Measurements from ENCODE around the gene FER1L5.

The FER1L5 gene

GRCh38 chr2:96642564-96643360 lies at the start of gene FER1L5:
FER1L5 (plus strand) TSS chr2:96642764; CDS start chr2:96642837, 73 bp downstream.
- FAIRE-seq (no peak), DNase-seq (ENCODE audit: extremely low spot score, insufficient read length, low read depth) (no peak)

- FAIRE-seq (no peak), DNase-seq (ENCODE audit: extremely low spot score, insufficient read length, low read depth) (no peak)
These were observed 48.3 kb upstream of the FER1L5 start for GRCh38 chr2:96594282-96594681.

- FAIRE-seq (no peak), DNase-seq (ENCODE audit: extremely low spot score, insufficient read length, low read depth) (no peak)
These were observed 47.8 kb upstream of the FER1L5 start for GRCh38 chr2:96594691-96595152.

DNA sequence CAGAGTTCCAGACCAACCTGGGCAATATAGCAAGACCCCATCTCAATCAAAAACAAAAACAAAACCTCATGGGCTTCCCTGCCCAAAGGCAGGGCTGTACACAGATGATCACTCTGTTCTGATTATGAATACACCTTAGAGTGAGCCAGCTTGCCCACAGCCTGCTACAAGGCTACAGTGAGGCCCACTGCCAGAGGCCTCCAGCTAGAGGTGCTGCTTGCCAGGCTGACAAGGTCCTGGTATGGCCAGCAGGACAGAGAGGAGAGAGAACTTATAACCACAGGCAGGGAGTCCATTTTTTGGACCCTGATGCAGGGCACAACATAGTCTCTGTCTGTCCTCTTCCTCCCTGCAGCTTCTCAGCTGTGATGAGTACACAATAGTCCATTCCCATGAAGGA lies 46.0 kb upstream of the FER1L5 start:
- no peak for FAIRE-seq

DNA sequence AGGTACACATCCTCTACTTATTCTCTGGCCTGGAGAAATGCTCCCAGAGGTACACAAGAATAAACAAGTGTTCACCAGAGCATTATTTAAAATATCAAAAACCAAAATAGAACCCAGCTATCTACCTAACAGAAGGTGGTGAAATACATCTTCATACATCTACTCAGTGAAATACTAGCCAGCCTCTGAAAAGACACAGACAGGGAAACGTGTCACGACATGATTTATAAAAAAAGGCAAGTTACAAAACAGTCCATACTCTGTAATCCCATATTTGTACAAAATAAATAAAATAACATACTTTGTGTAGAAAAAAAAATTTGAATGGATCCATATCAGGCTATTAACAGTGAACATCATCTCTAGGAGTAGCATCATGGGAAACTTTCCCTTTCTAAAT lies 42.6 kb upstream of the FER1L5 start:
- FAIRE-seq (no peak), DNase-seq (ENCODE audit: extremely low spot score, insufficient read length, low read depth) (no peak)

More for the DNA sequence above, 46.0 kb upstream of the FER1L5 start:
- no peak for DNase-seq (ENCODE audit: extremely low spot score, insufficient read length, low read depth)

- DNase-seq (ENCODE audit: extremely low spot score, insufficient read length, low read depth) (no peak), FAIRE-seq (no peak)
These were observed 40.9 kb upstream of the FER1L5 start for GRCh38 chr2:96601382-96602292.

DNA sequence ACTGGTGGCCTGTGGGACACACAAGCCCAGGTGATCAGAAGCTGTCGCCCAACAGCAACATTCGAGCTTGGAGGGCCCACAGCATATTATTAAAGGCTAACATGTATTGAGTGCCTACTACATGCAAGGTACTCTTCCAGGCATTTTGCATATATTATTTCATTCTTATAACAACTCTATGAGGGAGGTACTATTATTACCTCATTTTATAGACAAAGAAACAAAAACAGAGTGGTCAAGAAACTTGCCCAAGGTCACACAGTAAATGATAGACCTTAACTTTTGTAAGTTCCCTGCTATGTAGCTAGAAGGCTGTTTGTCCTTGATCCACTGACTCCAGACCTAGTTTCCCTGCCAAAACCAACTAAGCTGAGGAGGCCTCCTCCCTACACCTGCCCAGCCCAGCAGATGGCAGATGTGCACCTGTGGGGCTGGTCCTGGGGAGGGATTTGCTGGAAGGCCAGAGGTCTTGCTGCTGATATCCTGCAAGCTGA lies 40.2 kb upstream of the FER1L5 start:
- DNase-seq (ENCODE audit: extremely low spot score, insufficient read length, low read depth) = no peak
- no peak for FAIRE-seq

DNA sequence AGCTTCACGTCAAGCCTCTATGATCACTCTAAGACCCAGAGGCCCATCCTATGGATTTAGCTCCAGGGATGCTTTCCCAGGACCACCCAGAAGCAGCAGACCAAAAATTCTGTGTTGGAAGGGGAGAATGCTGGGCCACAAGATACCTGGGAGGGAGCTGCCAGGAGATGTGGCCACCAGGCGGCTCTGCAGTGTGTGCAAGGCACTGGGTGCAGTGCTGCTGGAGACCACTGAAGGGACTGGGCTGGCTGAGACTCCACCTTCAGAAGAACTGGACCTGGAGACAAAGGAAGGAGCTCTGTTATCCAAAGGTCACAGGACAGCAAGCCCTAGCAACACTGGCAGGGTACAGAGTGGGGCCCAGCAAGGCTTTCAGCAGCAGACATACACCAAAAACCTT lies 38.5 kb upstream of the FER1L5 start:
- no peak for DNase-seq (ENCODE audit: extremely low spot score, insufficient read length, low read depth)
- no peak for FAIRE-seq

- FAIRE-seq (no peak), DNase-seq (ENCODE audit: extremely low spot score, insufficient read length, low read depth) (no peak)
These were observed 33.8 kb upstream of the FER1L5 start for GRCh38 chr2:96608469-96609455.

GRCh38 chr2:96616128-96616527 lies 26.4 kb upstream of the FER1L5 start:
- no peak for FAIRE-seq
- no peak for DNase-seq (ENCODE audit: extremely low spot score, insufficient read length, low read depth)

DNA sequence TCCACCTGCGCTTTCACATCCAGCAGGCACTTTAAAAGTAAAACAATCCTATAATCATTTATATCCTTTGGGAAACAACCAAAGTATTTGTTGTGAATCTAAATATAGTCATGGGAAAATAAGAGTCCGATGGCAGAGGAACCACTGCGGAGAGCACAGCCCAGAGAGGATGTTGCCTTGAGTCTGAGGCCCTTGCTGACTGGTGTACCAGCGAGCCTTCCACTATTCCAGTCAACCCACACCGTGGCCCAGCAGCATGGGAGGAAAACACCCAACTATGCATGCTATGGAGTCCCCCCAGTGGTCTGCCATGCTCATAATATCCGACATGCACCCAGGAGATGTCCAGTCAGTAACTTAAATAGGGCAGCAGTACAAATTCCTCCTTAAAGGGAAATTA lies 26.0 kb upstream of the FER1L5 start:
- FAIRE-seq (no peak), DNase-seq (ENCODE audit: extremely low spot score, insufficient read length, low read depth) (no peak)

GRCh38 chr2:96617012-96617411 lies 25.6 kb upstream of the FER1L5 start:
- DNase-seq (ENCODE audit: extremely low spot score, insufficient read length, low read depth) (no peak), FAIRE-seq (no peak)

- DNase-seq (ENCODE audit: extremely low spot score, insufficient read length, low read depth) (no peak), FAIRE-seq (no peak)
These were observed 23.8 kb upstream of the FER1L5 start for GRCh38 chr2:96618596-96619283.

DNA sequence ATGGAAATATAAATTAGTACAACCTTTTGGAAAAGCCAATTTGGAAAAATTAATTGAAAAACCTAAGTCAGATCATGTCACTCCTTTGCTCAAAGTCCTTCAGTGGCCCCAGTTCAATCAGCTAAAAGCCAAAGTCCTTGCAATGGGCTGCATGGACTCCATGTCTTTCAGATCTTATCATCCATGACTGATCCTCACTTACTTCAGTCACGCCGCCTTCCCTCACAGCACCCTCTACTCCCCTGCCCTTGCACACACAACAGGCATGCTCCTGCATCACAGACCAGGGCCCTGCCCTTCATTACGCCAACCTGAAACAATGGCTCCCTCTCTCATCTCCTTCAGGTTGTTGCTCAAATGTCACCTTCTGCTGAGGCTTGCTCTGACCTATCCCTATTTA lies 20.0 kb upstream of the FER1L5 start:
- no peak for DNase-seq (ENCODE audit: extremely low spot score, insufficient read length, low read depth)
- FAIRE-seq = no peak

DNA sequence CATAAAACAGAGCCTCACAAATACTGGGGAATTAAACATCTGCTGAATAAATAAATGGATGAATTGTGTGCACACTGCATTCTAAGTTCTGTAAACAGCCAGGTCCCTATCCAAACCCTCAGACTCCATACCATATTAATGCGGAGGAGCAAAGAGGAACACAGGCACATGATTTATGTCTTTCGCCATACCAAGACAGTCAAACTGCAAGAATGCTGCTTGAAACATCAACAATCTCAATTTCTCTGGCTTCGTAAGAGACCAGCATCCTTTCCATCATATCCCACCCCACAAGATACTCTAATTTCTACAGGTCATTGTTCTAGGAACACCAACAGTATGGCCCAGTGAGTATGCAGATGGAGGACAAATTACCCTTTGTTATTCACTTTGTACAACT lies 19.4 kb upstream of the FER1L5 start:
- FAIRE-seq (no peak), DNase-seq (ENCODE audit: extremely low spot score, insufficient read length, low read depth) (no peak)

DNA sequence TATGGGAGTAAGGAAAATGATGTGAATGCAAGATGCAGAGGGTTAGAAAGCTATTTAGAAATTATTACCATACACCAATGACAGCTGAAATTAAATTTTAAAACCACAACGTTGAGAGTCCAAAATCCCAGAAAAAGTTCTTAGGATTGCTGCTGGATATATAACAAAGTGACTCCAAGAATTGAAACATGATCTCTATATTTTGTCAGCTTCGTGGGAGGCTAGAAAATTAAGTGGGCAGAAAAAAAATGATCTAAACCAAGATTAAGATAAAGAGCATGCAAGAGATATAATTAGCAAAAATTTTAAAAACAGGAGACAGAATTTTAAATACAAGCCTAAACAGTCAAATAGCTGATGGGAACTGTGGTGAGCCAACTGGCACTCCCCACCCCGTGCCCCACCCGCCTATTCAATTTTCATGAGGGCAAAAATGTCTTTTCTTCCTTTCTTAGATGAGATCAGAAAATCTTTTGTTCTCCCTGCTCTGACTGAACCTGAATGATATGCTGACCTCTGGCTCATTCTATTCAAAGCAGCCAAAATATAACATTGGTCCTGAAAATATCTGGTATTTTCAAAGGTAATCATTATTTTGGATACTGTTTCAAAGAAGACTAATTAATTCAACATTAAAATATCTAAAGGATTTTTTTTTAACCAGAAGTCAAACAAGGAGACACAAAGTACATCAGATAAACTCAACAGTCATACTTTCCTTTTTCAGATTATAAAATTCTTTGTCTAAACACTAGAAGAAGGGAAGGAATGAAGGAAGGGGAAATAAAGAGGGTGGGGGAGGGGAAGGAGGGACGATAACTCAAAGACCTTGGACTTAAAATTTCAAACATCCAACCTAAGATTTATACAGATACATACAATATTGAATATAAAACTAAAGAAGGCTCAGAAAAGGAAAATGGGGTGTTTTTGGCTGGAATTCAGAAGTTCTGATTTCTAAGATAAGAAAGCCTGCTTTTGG lies 16.7 kb upstream of the FER1L5 start:
- no peak for DNase-seq (ENCODE audit: extremely low spot score, insufficient read length, low read depth)
- FAIRE-seq = no peak

- DNase-seq (ENCODE audit: extremely low spot score, insufficient read length, low read depth) (no peak), FAIRE-seq (no peak)
These were observed 16.0 kb upstream of the FER1L5 start for GRCh38 chr2:96626553-96626942.

- FAIRE-seq (no peak), DNase-seq (ENCODE audit: extremely low spot score, insufficient read length, low read depth) (no peak)
These were observed 10.6 kb upstream of the FER1L5 start for GRCh38 chr2:96631804-96632435.

Data from GM18507 (cell line).